Measurements from ENCODE around the gene IFNA5.

Gene IFNA5

DNA sequence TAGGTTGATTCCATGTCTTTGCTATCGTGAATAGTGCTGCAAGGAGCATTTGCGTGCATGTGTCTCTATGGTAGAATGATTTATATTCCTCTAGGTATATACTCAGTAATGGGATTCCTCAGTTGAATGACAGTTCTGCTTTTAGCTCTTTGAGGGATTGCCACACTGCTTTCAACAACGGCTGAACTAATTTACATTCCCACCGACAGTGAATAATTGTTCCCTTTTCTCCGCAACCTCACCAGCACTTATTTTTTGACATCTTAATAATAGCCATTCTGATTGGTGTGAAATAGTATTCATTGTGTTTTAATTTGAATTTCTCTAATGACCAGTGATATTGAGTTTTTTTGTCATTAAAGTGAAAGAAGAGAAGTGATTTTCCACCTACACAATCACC lies 18.5 kb downstream of the IFNA5 start:
- H3K36me3 ChIP-seq (ENCODE audit: control insufficient read depth, insufficient read depth, low read length): no peaks in the 10 kb centered on the region
- H3K4me3 ChIP-seq (ENCODE audit: low read depth, low read length): no peak overlapping the region
- no peaks in the 10 kb centered on the region for H3K27me3 ChIP-seq (ENCODE audit: control insufficient read depth, insufficient read depth, low read length)
- H3K4me1 ChIP-seq (ENCODE audit: control insufficient read depth, insufficient read depth, low read length): no peaks in the 10 kb centered on the region
- H3K9me3 ChIP-seq (ENCODE audit: control insufficient read depth, insufficient read depth, low read length): no peaks in the 10 kb centered on the region
- no peak overlapping the region for H3K9ac ChIP-seq (ENCODE audit: low read depth, low read length)

DNA sequence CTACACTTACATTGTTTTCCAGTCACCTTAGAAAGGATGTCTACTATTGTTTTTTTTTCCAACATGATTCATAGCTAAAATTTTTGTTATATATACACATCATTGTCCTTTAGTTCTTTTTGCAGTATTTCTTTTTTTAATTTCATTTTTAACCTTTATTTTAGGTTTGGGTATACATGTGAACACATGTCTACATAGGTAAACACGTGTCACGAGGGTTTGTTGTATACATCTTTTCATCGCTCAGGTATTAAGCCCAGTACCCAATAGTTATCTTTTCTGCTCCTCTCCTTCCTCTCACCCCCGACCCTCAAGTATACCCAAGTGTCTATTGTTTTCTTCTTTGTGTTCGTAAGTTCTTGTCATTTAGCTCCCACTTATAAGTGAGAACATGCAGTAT lies 19.0 kb downstream of the IFNA5 start:
- peaks cover 2% of the 10 kb centered on the region for H3K27me3 ChIP-seq (ENCODE audit: control insufficient read depth, insufficient read depth, low read length)
- H3K9ac ChIP-seq (ENCODE audit: low read depth, low read length): no peak overlapping the region
- no peaks in the 10 kb centered on the region for H3K9me3 ChIP-seq (ENCODE audit: control insufficient read depth, insufficient read depth, low read length)
- H3K4me1 ChIP-seq (ENCODE audit: control insufficient read depth, insufficient read depth, low read length): no peaks in the 10 kb centered on the region
- no peaks in the 10 kb centered on the region for H3K36me3 ChIP-seq (ENCODE audit: control insufficient read depth, insufficient read depth, low read length)
- no peak overlapping the region for H3K4me3 ChIP-seq (ENCODE audit: low read depth, low read length)

DNA sequence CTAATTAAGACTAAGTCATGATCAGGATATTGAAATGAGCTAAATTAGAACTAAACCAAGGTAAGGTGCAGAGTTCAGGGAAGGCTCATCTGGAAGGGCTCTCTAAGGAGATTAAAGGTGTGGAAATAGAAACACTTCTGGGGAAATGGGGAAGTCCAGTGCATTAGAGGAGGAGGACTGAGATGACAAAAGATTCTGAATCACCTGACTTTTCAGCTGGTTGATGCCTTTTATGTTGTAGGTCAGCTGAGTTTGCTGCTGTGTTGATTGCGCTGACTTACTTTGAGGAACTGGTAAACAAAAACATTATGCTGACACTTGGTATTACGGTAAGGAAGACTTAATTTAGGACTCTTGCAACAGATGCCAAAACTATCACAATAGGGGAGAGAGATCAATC lies 23.8 kb downstream of the IFNA5 start:
- Histone ChIP-seq H3K27me3 (ENCODE audit: control insufficient read depth, insufficient read depth, low read length) (peaks cover 13% of the 10 kb centered on the region), H3K36me3 (ENCODE audit: control insufficient read depth, insufficient read depth, low read length) (no peaks in the 10 kb centered on the region), H3K9me3 (ENCODE audit: control insufficient read depth, insufficient read depth, low read length) (no peaks in the 10 kb centered on the region)

DNA sequence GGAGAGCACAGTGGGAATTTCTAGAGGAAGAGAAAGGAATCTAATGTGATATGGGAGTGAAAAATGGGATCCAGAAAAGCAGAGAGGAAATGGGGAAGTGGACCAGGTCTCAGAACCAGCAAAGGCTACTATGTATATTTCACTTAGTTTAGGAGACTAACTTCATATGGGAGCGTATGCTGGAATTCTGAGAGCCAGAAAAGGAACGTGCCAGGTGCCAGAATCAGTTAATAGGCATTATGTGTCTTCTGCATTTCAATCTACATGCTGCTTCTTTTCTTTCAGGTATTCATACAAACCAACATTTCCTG lies 36.8 kb downstream of the IFNA5 start:
- Histone ChIP-seq H3K9ac (ENCODE audit: low read depth, low read length) (no peak overlapping the region), H3K4me1 (ENCODE audit: control insufficient read depth, insufficient read depth, low read length) (no peaks in the 10 kb centered on the region), H3K36me3 (ENCODE audit: control insufficient read depth, insufficient read depth, low read length) (no peaks in the 10 kb centered on the region), H3K9me3 (ENCODE audit: control insufficient read depth, insufficient read depth, low read length) (no peaks in the 10 kb centered on the region), H3K4me3 (ENCODE audit: low read depth, low read length) (no peak overlapping the region), H3K27me3 (ENCODE audit: control insufficient read depth, insufficient read depth, low read length) (peaks cover 69% of the 10 kb centered on the region)

More for the DNA sequence above, 23.8 kb downstream of the IFNA5 start:
- Histone ChIP-seq H3K4me1 (ENCODE audit: control insufficient read depth, insufficient read depth, low read length) (no peaks in the 10 kb centered on the region), H3K9ac (ENCODE audit: low read depth, low read length) (no peak overlapping the region), H3K4me3 (ENCODE audit: low read depth, low read length) (no peak overlapping the region)

DNA sequence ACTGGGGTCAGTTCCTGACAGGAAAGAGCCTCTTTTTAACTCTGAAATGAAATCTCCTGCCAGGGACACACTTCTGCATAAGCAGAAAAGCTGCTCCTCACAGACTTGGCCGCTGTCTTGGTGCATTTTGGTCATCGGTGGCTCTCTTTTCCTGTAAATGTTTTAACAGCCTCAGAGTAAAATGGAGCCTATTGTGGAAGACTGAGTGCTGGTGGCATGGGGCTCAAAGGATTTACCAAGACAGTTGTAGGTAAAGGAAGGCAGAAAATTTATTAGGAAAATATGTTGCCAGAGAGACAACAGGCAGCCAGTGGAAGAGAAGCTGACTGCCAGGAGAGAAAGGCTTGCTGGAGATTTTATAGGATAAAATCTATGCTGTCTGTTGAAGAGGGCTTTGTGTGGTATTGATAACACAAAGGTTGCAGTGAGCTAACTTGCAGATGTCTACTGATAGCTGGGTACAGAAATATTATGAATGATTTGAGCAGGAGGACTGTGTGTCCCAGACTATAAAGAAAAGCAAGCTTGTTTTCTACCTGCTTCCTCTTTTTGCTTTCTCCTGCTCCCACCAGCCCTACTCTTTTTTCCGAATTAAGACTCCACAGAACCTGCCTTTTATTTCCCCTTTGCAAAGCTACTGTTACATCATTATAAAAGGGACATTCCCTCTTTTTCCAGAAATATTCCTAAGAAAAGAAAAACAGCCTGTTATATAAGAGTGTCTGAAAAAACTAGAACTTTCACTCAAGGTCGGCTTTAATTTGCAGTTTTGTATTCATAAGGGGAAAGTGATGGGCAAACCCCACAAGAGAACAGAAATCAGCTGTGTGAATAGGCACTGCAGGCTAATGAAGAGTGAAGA lies 37.4 kb downstream of the IFNA5 start:
- Histone ChIP-seq H3K36me3 (ENCODE audit: control insufficient read depth, insufficient read depth, low read length) (no peaks in the 10 kb centered on the region), H3K4me1 (ENCODE audit: control insufficient read depth, insufficient read depth, low read length) (no peaks in the 10 kb centered on the region), H3K9ac (ENCODE audit: low read depth, low read length) (no peak overlapping the region), H3K4me3 (ENCODE audit: low read depth, low read length) (no peak overlapping the region), H3K27me3 (ENCODE audit: control insufficient read depth, insufficient read depth, low read length) (peaks cover 75% of the 10 kb centered on the region), H3K9me3 (ENCODE audit: control insufficient read depth, insufficient read depth, low read length) (no peaks in the 10 kb centered on the region)

DNA sequence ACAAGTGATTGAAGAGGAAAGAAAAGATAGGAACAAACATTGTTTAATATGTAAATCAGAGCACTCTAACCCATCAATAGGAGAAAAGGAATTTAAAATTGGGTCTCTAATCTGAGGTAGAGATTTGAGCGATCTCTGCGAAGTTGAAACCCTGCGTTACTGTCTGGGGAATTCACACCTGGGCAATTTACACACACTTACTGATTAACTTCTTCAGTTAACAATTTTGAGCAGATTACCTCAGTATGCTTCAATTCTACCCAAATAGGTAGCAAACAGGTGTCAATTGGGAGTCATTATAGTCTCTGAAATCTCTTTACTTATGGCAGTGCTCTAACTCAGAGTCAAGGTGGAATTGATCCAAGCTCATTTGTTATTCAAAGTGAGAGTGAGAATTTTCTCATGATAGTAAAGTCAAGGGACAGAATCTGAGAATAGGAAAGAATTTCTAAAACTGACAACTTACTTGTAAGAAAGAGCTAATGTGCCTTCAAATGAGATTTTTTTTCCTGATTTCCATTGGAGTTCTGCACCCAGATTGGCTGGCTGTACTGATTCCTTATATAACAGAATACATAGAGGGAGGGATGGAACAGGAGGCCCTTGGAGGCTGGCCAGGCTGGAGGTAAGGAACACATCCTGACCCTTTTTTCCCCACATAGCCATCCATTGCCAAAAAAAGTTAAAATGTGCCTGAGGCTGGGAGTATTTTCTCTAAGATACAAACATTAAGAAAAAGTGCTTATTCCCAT lies 38.2 kb downstream of the IFNA5 start:
- Histone ChIP-seq H3K9ac (ENCODE audit: low read depth, low read length) (no peak overlapping the region), H3K27me3 (ENCODE audit: control insufficient read depth, insufficient read depth, low read length) (peaks cover 82% of the 10 kb centered on the region), H3K4me1 (ENCODE audit: control insufficient read depth, insufficient read depth, low read length) (no peaks in the 10 kb centered on the region), H3K36me3 (ENCODE audit: control insufficient read depth, insufficient read depth, low read length) (no peaks in the 10 kb centered on the region), H3K4me3 (ENCODE audit: low read depth, low read length) (no peak overlapping the region), H3K9me3 (ENCODE audit: control insufficient read depth, insufficient read depth, low read length) (no peaks in the 10 kb centered on the region)

DNA sequence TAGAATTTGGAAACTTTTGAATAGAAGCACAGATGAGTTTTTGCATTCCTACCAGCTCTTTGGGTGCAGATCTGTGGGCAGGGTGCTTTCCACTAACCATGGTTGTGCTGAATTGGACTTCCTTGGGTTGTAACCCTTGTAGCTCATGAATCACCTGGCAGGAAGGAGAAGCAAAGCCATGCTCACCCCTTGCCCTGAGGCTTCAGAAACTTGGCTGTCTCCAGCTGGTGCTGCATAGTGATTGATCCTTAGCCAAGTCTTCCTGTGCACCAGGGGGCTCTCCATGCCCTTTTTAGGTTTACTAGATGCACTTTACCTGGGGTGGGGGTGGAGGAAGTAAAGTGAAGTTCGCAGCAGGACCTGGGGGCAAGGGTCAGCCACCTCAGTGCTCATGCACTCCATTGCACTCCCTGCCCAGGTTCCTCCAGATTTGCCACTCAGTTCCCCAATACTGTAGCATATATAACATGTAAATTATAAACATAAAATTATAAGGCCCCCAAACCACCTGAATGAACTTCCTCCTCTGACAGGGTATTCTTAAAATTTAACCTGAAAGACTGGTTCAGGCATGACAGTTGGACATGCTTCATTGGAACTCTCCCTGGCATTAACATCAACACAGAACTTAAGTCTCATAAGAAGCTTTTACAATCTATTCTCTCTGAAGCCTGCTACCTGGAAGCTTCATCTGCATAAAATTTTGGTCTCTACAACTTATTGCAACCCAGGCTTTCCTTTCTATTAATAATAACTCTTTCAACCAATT lies 39.5 kb downstream of the IFNA5 start:
- Histone ChIP-seq H3K4me1 (ENCODE audit: control insufficient read depth, insufficient read depth, low read length) (no peaks in the 10 kb centered on the region), H3K4me3 (ENCODE audit: low read depth, low read length) (no peak overlapping the region), H3K9ac (ENCODE audit: low read depth, low read length) (no peak overlapping the region), H3K36me3 (ENCODE audit: control insufficient read depth, insufficient read depth, low read length) (no peaks in the 10 kb centered on the region), H3K9me3 (ENCODE audit: control insufficient read depth, insufficient read depth, low read length) (no peaks in the 10 kb centered on the region), H3K27me3 (ENCODE audit: control insufficient read depth, insufficient read depth, low read length) (peaks cover 90% of the 10 kb centered on the region)

DNA sequence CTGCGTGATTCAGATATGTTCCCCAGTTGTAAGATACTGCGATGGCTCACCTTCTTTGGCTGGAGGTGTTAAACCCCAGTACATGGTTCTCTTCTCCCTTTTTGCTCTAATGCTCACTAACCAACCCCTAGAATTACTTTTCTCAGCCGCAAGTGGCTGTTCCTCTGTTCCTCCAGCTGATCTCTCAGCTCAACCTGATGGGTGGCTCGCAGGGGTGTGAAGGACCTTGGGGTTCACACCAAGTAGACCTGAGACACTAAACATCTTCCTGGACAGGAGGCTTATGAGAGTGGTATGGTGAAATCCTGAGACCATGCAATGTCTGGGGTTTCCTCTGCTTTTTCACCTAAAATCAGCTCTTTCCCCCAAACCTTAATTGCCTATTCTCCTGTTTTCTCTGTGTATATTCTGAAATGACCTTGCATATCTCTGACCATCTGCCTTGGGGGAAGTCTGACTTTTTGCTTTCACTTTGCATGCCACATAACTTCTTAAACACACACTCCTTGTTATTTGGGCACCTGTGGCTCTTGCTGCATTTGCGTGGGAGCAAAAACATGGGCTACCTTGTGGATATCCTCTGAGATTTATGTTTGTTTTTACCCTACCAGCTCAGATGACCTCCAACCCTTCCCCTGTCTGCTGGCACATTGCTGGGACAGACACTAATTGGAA lies 49.4 kb downstream of the IFNA5 start:
- no peak overlapping the region for H3K9ac ChIP-seq (ENCODE audit: low read depth, low read length)
- H3K4me3 ChIP-seq (ENCODE audit: low read depth, low read length): no peak overlapping the region
- peaks cover 5% of the 10 kb centered on the region for H3K4me1 ChIP-seq (ENCODE audit: control insufficient read depth, insufficient read depth, low read length)
- no peaks in the 10 kb centered on the region for H3K36me3 ChIP-seq (ENCODE audit: control insufficient read depth, insufficient read depth, low read length)
- no peaks in the 10 kb centered on the region for H3K9me3 ChIP-seq (ENCODE audit: control insufficient read depth, insufficient read depth, low read length)
- peaks cover 20% of the 10 kb centered on the region for H3K27me3 ChIP-seq (ENCODE audit: control insufficient read depth, insufficient read depth, low read length)
